ENCODE data around the gene STRADB. TPM values are rescaled to one million over a fixed set of nuclear protein-coding genes. Genes with fewer than 3 reads are reported as not detected.

STRADB gene
- total RNA-seq, 1 donor = 43.1 TPM

GRCh38 chr2:201403880-201404279 lies 47.7 kb upstream of the STRADB start:
- DNase-seq (ENCODE audit: insufficient read length, low spot score, missing footprints) = no peak
- H3K9me3 ChIP-seq (ENCODE audit: low read depth, low read length) = no peaks in the 10 kb centered on the region
- peaks cover 4% of the 10 kb centered on the region for H3K36me3 ChIP-seq (ENCODE audit: insufficient read depth, low read length)
- H3K27me3 ChIP-seq (ENCODE audit: insufficient read depth, low read length) = no peaks in the 10 kb centered on the region
- no peak overlapping the region for H3K27ac ChIP-seq (ENCODE audit: low read depth, low read length)
- peaks cover 43% of the 10 kb centered on the region for H3K79me2 ChIP-seq (ENCODE audit: insufficient read depth, low read length)
- no peak overlapping the region for H3K4me2 ChIP-seq (ENCODE audit: insufficient read depth, low read length)
- no peak overlapping the region for H2AFZ ChIP-seq (ENCODE audit: low read length)
- H4K20me1 ChIP-seq (ENCODE audit: insufficient read depth, low read length) = no peaks in the 10 kb centered on the region
- no peak for TF ChIP-seq CTCF (IDR thresholded peaks at IDR 0.05; ENCODE audit: extremely low read depth, low read depth, low read length)
- H3K4me1 ChIP-seq (ENCODE audit: insufficient read depth, low read length) = peaks cover 17% of the 10 kb centered on the region
- no peak overlapping the region for H3K4me3 ChIP-seq (ENCODE audit: insufficient read depth, low read length)

GRCh38 chr2:201404699-201405280 lies 46.8 kb upstream of the STRADB start:
- Histone ChIP-seq H3K4me2 (ENCODE audit: insufficient read depth, low read length) (no peak overlapping the region), H3K9me3 (ENCODE audit: low read depth, low read length) (no peaks in the 10 kb centered on the region), H3K27ac (ENCODE audit: low read depth, low read length) (no peak overlapping the region), H3K4me1 (ENCODE audit: insufficient read depth, low read length) (peaks cover 22% of the 10 kb centered on the region), H2AFZ (ENCODE audit: low read length) (no peak overlapping the region), H3K4me3 (ENCODE audit: insufficient read depth, low read length) (no peak overlapping the region), H4K20me1 (ENCODE audit: insufficient read depth, low read length) (no peaks in the 10 kb centered on the region), H3K27me3 (ENCODE audit: insufficient read depth, low read length) (no peaks in the 10 kb centered on the region), H3K36me3 (ENCODE audit: insufficient read depth, low read length) (peaks cover 4% of the 10 kb centered on the region), H3K79me2 (ENCODE audit: insufficient read depth, low read length) (peaks cover 48% of the 10 kb centered on the region)
- TF ChIP-seq CTCF (IDR thresholded peaks at IDR 0.05; ENCODE audit: extremely low read depth, low read depth, low read length) = no peak
- DNase-seq (ENCODE audit: insufficient read length, low spot score, missing footprints) = no peak

- H3K27me3 ChIP-seq (ENCODE audit: insufficient read depth, low read length) = no peaks in the 10 kb centered on the region
- peaks cover 4% of the 10 kb centered on the region for H3K36me3 ChIP-seq (ENCODE audit: insufficient read depth, low read length)
- no peak overlapping the region for H3K4me2 ChIP-seq (ENCODE audit: insufficient read depth, low read length)
- peak overlapping the region; percentile 1 for H3K27ac ChIP-seq (ENCODE audit: low read depth, low read length)
- DNase-seq (ENCODE audit: insufficient read length, low spot score, missing footprints) = peak; percentile 8
- no peaks in the 10 kb centered on the region for H4K20me1 ChIP-seq (ENCODE audit: insufficient read depth, low read length)
- peaks cover 54% of the 10 kb centered on the region for H3K79me2 ChIP-seq (ENCODE audit: insufficient read depth, low read length)
- no peak overlapping the region for H3K4me3 ChIP-seq (ENCODE audit: insufficient read depth, low read length)
- no peak for TF ChIP-seq CTCF (IDR thresholded peaks at IDR 0.05; ENCODE audit: extremely low read depth, low read depth, low read length)
- peaks cover 31% of the 10 kb centered on the region for H3K4me1 ChIP-seq (ENCODE audit: insufficient read depth, low read length)
- H3K9me3 ChIP-seq (ENCODE audit: low read depth, low read length) = no peaks in the 10 kb centered on the region
- H2AFZ ChIP-seq (ENCODE audit: low read length) = no peak overlapping the region
Observed at GRCh38 chr2:201406077-201406662, 45.4 kb upstream of the STRADB start.

GRCh38 chr2:201407265-201407664 lies 44.3 kb upstream of the STRADB start:
- no peak overlapping the region for H2AFZ ChIP-seq (ENCODE audit: low read length)
- peaks cover 42% of the 10 kb centered on the region for H3K4me1 ChIP-seq (ENCODE audit: insufficient read depth, low read length)
- H3K9me3 ChIP-seq (ENCODE audit: low read depth, low read length) = no peaks in the 10 kb centered on the region
- H4K20me1 ChIP-seq (ENCODE audit: insufficient read depth, low read length) = no peaks in the 10 kb centered on the region
- H3K27me3 ChIP-seq (ENCODE audit: insufficient read depth, low read length) = no peaks in the 10 kb centered on the region
- no peak for TF ChIP-seq CTCF (IDR thresholded peaks at IDR 0.05; ENCODE audit: extremely low read depth, low read depth, low read length)
- H3K4me2 ChIP-seq (ENCODE audit: insufficient read depth, low read length) = no peak overlapping the region
- peaks cover 53% of the 10 kb centered on the region for H3K79me2 ChIP-seq (ENCODE audit: insufficient read depth, low read length)
- H3K4me3 ChIP-seq (ENCODE audit: insufficient read depth, low read length) = no peak overlapping the region
- no peak for DNase-seq (ENCODE audit: insufficient read length, low spot score, missing footprints)
- H3K36me3 ChIP-seq (ENCODE audit: insufficient read depth, low read length) = peaks cover 4% of the 10 kb centered on the region
- no peak overlapping the region for H3K27ac ChIP-seq (ENCODE audit: low read depth, low read length)

All from osteoblast (primary cell).